Brain microvascular endothelial cell (primary cell): Measurements from ENCODE around the gene BCAT1.
A peak's percentile ranks its signal among the peaks of the same experiment; 100 is the strongest.

Experiments
- DNase-seq: peaks from one replicate; pipeline ENCODE4 v3.0.0-alpha.2; 2020
- H3K27ac ChIP-seq: fragments of 250-450 bp; sonication (Bioruptor Pico); 2 replicates; pipeline ENCODE4 v1.5.1; 2020; ENCODE audit warnings: mild to moderate bottlenecking, moderate library complexity
- H3K27me3 ChIP-seq: fragments of 250-450 bp; sonication (Bioruptor Pico); replicated peaks from 2 replicates; pipeline ENCODE4 v1.5.1; 2020; ENCODE audit warnings: mild to moderate bottlenecking
- H3K36me3 ChIP-seq: fragments of 250-450 bp; sonication (Bioruptor Pico); replicated peaks from 2 replicates; pipeline ENCODE4 v1.5.1; 2020; ENCODE audit warnings: mild to moderate bottlenecking
- H3K4me3 ChIP-seq: 2 replicates; pipeline ENCODE4 v1.5.1; 2011; ENCODE audit warnings: low read depth, mild to moderate bottlenecking, control low read depth, low read length, moderate library complexity
- in situ Hi-C: cut with HindIII; loops from 2 replicates; pipeline ENCODE4 v1.10.0; 2017; ENCODE audit warnings: low sequenced_read_pairs, low pct_ligation_motif_present
- TF ChIP-seq, protein P1 (sequence below): IDR thresholded peaks from 2 replicates; pipeline ENCODE4 v1.5.1; 2011; ENCODE audit warnings: low read depth, mild to moderate bottlenecking, moderate library complexity, low read length, control low read depth, inconsistent platforms; ENCODE audit errors: missing control alignments

Gene BCAT1

DNA sequence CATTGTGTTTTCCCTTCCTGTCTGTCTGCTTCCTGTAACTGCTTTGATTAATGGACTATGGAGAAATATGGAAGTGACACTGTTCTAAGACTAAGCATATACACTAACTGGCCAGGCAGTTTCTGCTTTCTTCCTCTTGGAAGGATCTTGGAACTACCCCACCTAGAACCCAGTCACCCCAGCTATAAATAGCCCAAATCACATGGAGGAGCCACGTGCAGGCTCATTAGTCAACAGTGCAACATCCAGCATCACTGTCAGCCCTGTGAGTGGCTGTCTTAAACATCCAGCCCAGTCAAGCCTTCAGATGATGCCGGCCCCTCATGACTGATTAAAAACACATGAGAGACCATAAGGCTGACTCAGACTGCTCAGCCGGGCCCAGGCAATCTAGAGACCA is 39.2 kb downstream of the BCAT1 start:
- Histone ChIP-seq H3K27me3 (no peaks in the 10 kb centered on the region), H3K36me3 (peaks cover 2% of the 10 kb centered on the region), H3K27ac (peak overlapping the region; percentile 59), H3K4me3 (no peak overlapping the region)
- DNase-seq, result peak; percentile 97
- TF ChIP-seq, protein P1, sequence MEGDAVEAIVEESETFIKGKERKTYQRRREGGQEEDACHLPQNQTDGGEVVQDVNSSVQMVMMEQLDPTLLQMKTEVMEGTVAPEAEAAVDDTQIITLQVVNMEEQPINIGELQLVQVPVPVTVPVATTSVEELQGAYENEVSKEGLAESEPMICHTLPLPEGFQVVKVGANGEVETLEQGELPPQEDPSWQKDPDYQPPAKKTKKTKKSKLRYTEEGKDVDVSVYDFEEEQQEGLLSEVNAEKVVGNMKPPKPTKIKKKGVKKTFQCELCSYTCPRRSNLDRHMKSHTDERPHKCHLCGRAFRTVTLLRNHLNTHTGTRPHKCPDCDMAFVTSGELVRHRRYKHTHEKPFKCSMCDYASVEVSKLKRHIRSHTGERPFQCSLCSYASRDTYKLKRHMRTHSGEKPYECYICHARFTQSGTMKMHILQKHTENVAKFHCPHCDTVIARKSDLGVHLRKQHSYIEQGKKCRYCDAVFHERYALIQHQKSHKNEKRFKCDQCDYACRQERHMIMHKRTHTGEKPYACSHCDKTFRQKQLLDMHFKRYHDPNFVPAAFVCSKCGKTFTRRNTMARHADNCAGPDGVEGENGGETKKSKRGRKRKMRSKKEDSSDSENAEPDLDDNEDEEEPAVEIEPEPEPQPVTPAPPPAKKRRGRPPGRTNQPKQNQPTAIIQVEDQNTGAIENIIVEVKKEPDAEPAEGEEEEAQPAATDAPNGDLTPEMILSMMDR, result no peak
- in situ Hi-C loops, result no loop called here

DNA sequence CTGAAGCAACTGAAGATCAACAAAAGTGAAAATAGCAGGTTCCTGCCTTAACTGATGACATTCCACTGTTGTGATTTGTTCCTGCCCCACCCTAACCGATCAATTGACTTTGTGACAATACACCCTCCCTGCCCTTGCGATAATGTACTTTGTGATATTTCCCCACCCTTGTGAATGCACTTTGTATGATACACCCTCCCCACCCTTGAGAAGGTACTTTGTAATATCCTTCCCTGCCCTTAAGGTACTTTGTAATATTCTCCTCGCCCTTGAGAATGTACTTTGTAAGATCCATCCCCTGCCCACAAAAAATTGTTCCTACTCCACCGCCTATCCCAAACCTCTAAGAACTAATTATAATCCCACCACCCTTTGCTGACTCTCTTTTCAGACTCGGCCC is 41.4 kb downstream of the BCAT1 start:
- H3K27ac ChIP-seq, result no peak overlapping the region
- TF ChIP-seq, protein P1, result no peak

DNA sequence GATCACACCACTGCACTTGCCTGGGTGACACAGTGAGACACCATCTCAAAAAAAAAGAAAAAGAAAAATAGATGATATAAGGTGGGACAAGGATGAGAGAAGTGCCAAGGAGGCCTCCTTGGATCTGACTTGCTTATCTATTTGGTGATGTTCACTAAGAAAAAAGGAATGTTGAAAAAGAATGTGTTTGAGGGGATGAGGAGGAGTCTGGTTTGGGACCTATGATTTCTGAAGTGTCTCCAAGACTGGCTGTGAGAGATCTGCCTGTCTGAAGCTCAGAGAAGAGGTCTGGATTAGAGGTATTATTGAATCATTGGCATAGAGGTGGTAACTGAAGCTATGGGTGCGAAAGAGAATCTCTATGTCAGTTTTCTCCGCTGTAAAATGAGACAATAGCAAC is 42.8 kb downstream of the BCAT1 start:
- in situ Hi-C loops, result no loop called here
- TF ChIP-seq, protein P1, result no peak
- Histone ChIP-seq H3K4me3 (no peak overlapping the region), H3K27me3 (no peaks in the 10 kb centered on the region), H3K27ac (no peak overlapping the region), H3K36me3 (peaks cover 2% of the 10 kb centered on the region)
- no peak for DNase-seq

More for the DNA sequence above, 41.4 kb downstream of the BCAT1 start:
- Histone ChIP-seq H3K4me3 (no peak overlapping the region), H3K36me3 (peaks cover 2% of the 10 kb centered on the region), H3K27me3 (no peaks in the 10 kb centered on the region)
- DNase-seq, result no peak
- in situ Hi-C loops, result no loop called here

DNA sequence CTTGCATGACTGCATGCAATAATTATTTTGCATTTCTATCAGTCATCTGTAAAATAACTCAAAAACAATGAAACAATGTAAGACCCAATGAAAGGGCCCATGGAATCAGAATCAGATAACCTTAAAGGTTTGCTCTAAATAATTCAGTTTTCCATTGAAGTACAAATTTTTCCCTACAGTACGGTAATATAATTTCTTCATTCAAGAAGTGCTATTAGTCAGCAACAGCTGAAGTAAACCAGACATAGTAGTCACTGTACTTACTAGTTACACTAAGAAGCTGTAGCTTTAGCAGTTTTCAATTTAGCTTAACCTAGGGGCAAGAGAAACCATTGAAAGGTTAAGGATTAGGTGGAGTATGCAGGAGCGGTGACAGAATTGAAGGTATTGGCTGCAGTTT is 43.5 kb downstream of the BCAT1 start:
- peaks cover 2% of the 10 kb centered on the region for H3K36me3 ChIP-seq
- TF ChIP-seq, protein P1, result no peak
- no peaks in the 10 kb centered on the region for H3K27me3 ChIP-seq
- H3K4me3 ChIP-seq, result no peak overlapping the region
- no peak for DNase-seq
- H3K27ac ChIP-seq, result no peak overlapping the region
- in situ Hi-C loops, result no loop called here

DNA sequence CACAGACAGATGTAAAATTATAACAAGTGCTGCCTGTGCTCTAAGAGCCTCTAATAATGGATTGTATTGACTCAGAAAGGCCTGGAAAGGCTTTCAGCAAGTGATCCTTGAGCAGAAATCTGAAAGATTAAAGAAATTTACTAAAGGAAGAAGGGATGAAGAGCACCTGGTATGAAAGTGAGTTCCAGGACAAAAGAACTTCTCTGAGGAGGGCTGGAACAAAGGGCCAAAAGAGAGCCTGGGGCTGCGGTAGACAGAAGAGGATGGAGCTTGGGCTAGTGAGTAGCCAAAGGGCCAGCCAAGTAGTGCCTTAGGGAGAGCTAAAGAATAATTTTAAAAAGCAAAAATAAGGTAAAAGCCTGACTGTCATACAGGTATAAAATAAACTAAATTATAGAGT is 44.0 kb downstream of the BCAT1 start:
- Histone ChIP-seq H3K27ac (no peak overlapping the region), H3K27me3 (no peaks in the 10 kb centered on the region), H3K4me3 (no peak overlapping the region), H3K36me3 (peaks cover 2% of the 10 kb centered on the region)
- no peak for DNase-seq
- TF ChIP-seq, protein P1, result no peak
- in situ Hi-C loops, result no loop called here

DNA sequence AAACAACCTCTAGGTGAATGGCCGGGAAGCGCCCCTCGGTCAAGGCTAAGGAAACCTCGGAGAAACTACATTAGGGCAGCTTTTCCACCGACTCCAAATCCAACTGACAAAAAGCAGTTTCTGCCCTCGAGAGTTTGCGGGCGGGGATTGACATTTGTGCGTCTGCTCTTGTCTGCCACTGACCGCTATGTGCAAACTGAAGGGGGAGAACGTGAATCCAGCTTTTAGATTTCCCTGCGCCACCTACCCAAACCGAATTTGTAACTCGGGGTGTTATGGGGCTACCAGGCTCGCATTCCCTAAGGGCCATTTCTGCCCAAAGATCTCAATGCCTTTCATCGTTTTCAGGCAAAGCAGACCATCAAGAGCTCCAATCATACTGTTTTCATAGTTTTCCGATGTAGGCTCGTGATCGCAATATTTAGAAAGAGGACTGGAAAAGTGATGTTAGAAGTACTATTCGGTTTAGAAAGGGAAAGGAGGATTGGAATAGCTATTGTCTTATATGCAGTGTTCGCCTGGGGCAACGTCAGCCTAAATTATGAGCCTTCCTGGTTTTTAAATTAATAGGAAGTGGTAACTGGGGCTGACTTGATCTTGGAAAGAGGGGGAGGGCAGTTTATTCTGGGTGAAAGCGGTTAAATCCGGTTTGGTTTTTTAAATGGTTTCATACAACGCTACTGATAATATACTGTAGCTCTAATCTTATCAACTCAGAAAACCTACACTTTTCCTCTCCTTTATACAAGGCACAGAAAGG is 45.4 kb downstream of the BCAT1 start:
- TF ChIP-seq, protein P1, result no peak
- in situ Hi-C loops, result no loop called here
- no peak for DNase-seq
- Histone ChIP-seq H3K27ac (peak overlapping the region; percentile 76), H3K36me3 (peaks cover 2% of the 10 kb centered on the region), H3K27me3 (no peaks in the 10 kb centered on the region), H3K4me3 (peak overlapping the region; percentile 67)
